PC-3 (cell line): ENCODE results near the gene DSG4. TPM values are rescaled to one million over a fixed set of nuclear protein-coding genes. Genes with fewer than 3 reads are reported as not detected.
A peak's percentile ranks its signal among the peaks of the same experiment; 100 is the strongest.

Source experiments
- ATAC-seq: fragments of 200-7000 bp; cut with Tn5 transposase; 2 replicates; pipeline ENCODE4 v1.9.1; 2020; ENCODE audit warnings: mild to moderate bottlenecking, moderate library complexity
- BruUV-seq: library from RNA; stranded (reverse); fragments of 400-500 nt; replicated peaks from 2 replicates; lab custom pipeline; 2021; lab: Mats Ljungman, UMichigan
- CTCF ChIA-PET: fragments of 300-600 bp; sonication (Branson Sonifier 250); formaldehyde crosslinking; loops from one replicate; lab custom pipeline; 2022; ENCODE audit warnings: antibody characterized with exemption; lab: Charles Lee
- POLR2A ChIA-PET: fragments of 300-600 bp; sonication (Branson Sonifier 250); formaldehyde crosslinking; loops from one replicate; lab custom pipeline; 2022; ENCODE audit warnings: antibody characterized with exemption; ENCODE audit not compliant: unreplicated experiment; lab: Charles Lee
- DNase-seq: peaks from one replicate; pipeline ENCODE4 v3.0.0-alpha.2; 2015
- H2AFZ ChIP-seq: fragments of 300-600 bp; sonication (generic); 2 replicates; pipeline ENCODE4 v1.6.0; 2016; ENCODE audit warnings: antibody characterized with exemption, low read length
- H3F3A ChIP-seq: fragments of 300-600 bp; sonication (generic); one replicate; pipeline ENCODE4 v1.6.0; 2017; ENCODE audit warnings: antibody characterized with exemption, low read length, control low read depth, mild to moderate bottlenecking; ENCODE audit not compliant: unreplicated experiment
- H3K27ac ChIP-seq: fragments of 300-600 bp; sonication (generic); 2 replicates; pipeline ENCODE4 v1.5.1; 2016; ENCODE audit warnings: mild to moderate bottlenecking, low read length
- H3K27me3 ChIP-seq: fragments of 300-600 bp; sonication (generic); 2 replicates; pipeline ENCODE4 v1.6.1; 2016; ENCODE audit warnings: low read length, mixed read lengths
- H3K36me3 ChIP-seq: fragments of 300-600 bp; sonication (generic); 2 replicates; pipeline ENCODE4 v1.6.1; 2016; ENCODE audit warnings: low read depth, mixed run types, low read length, mixed read lengths
- H3K4me1 ChIP-seq: fragments of 300-600 bp; sonication (generic); 2 replicates; pipeline ENCODE4 v1.5.1; 2016; ENCODE audit warnings: low read length; ENCODE audit not compliant: insufficient read depth
- H3K4me2 ChIP-seq: fragments of 300-600 bp; sonication (generic); 2 replicates; pipeline ENCODE4 v1.6.0; 2016; ENCODE audit warnings: low read length
- H3K4me3 ChIP-seq: fragments of 300-600 bp; sonication (generic); 2 replicates; pipeline ENCODE4 v1.5.1; 2016; ENCODE audit warnings: mild to moderate bottlenecking, low read length, mixed read lengths
- H3K79me2 ChIP-seq: fragments of 300-600 bp; sonication (generic); 2 replicates; pipeline ENCODE4 v1.6.1; 2017; ENCODE audit warnings: low read length, mixed read lengths
- H3K9ac ChIP-seq: fragments of 300-600 bp; sonication (generic); 2 replicates; pipeline ENCODE4 v1.6.0; 2016; ENCODE audit warnings: mild to moderate bottlenecking, low read length
- H3K9me2 ChIP-seq: fragments of 300-600 bp; sonication (generic); replicated peaks from 2 replicates; pipeline ENCODE4 v1.6.1; 2016; ENCODE audit warnings: mixed run types, low read length, mixed read lengths
- H3K9me3 ChIP-seq: fragments of 300-600 bp; sonication (generic); 2 replicates; pipeline ENCODE4 v1.6.1; 2016; ENCODE audit warnings: low read length, mixed read lengths
- H4K20me1 ChIP-seq: fragments of 300-600 bp; sonication (generic); 2 replicates; pipeline ENCODE4 v1.6.1; 2016; ENCODE audit warnings: low read length, mixed read lengths
- EZH2 ChIP-seq: fragments of 300-600 bp; sonication (generic); IDR thresholded peaks from one replicate; pipeline ENCODE4 v1.6.1; 2017; ENCODE audit warnings: antibody characterized with exemption, mild to moderate bottlenecking, low read length; ENCODE audit not compliant: unreplicated experiment
- EZH2phosphoT487 ChIP-seq: fragments of 300-600 bp; sonication (generic); IDR thresholded peaks from 2 replicates; pipeline ENCODE4 v1.6.1; 2018; ENCODE audit warnings: mild to moderate bottlenecking, antibody characterized with exemption, low read length, borderline replicate concordance
- intact Hi-C: fragments of 100-400 bp; cut with micrococcal nuclease; formaldehyde crosslinking; loops from 2 replicates; pipeline ENCODE4 v1.9.0; 2023
- total RNA-seq: library from RNA; depleted of rRNA; stranded (reverse); fragments of >200 nt; gene quantifications from 2 replicates; pipeline ENCODE4 v1.2.3, GENCODE V29; 2014
- TF ChIP-seq, protein P1 (sequence below): fragments of 300-600 bp; sonication (generic); conservative IDR thresholded peaks from 2 replicates; pipeline ENCODE4 v1.5.1; 2017; ENCODE audit warnings: antibody characterized with exemption, low read depth, mild to moderate bottlenecking, low read length

DSG4 gene
- total RNA-seq, 1 experiment from 2014 or later = 0.04 TPM

DNA sequence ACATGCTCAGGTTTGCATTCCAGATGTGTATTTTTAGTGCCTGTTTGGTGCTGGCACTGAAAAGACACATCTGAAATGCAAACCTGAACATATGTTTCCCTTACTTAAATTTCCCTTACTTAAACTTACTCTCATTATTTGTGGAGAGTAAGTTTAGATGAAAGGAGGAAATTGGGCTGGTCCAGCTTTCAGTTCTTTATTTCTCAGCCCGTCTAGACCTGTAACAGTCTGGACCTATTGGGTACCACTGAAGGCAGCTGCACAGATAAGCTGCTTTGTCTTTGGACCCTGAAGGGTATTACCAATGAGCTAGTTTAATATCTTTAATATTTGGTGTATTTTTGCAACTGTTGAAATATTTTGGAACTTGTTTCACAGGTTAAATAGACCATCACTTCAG is 54.0 kb downstream of the DSG4 start:
- Histone ChIP-seq H3K4me3 (no peak overlapping the region), H3K9ac (no peak overlapping the region), H3K4me1 (peaks cover 10% of the 10 kb centered on the region; the same call in 1 of the 2 replicates), H3K9me3 (no peaks in the 10 kb centered on the region), H4K20me1 (no peaks in the 10 kb centered on the region), H3K36me3 (no peaks in the 10 kb centered on the region), H3K9me2 (no peaks in the 10 kb centered on the region), H3F3A (no peaks in the 10 kb centered on the region), H3K4me2 (no peak overlapping the region), H3K27ac (no peak overlapping the region), H3K79me2 (no peaks in the 10 kb centered on the region), H3K27me3 (no peaks in the 10 kb centered on the region), H2AFZ (no peak overlapping the region)
- BruUV-seq = no TSS peak
- TF ChIP-seq EZH2phosphoT487 (no peak), EZH2 (no peak)
- TF ChIP-seq, protein P1, sequence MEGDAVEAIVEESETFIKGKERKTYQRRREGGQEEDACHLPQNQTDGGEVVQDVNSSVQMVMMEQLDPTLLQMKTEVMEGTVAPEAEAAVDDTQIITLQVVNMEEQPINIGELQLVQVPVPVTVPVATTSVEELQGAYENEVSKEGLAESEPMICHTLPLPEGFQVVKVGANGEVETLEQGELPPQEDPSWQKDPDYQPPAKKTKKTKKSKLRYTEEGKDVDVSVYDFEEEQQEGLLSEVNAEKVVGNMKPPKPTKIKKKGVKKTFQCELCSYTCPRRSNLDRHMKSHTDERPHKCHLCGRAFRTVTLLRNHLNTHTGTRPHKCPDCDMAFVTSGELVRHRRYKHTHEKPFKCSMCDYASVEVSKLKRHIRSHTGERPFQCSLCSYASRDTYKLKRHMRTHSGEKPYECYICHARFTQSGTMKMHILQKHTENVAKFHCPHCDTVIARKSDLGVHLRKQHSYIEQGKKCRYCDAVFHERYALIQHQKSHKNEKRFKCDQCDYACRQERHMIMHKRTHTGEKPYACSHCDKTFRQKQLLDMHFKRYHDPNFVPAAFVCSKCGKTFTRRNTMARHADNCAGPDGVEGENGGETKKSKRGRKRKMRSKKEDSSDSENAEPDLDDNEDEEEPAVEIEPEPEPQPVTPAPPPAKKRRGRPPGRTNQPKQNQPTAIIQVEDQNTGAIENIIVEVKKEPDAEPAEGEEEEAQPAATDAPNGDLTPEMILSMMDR = no peak
- no peak for DNase-seq
- ATAC-seq = no peak
- ChIA-PET POLR2A (no interaction called here), CTCF (no interaction called here)
- intact Hi-C loops = no loop called here

DNA sequence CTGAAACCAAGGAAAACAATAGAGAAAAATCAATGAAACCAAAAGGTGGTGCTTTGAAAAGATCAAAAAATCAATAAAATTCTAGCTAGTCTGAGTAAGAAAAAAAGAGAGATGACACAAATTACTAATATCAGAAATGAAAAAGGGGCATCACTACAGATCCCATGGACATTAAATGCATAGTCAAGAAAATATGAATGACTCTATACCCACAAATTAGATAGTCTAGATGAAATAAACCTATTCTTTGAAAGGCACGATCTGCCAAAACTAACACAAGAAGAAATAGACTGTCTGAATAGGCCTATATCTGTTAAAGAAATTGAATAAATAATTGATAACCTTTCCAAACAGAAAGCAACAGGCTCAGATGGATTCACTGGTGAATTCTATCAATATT is 55.7 kb downstream of the DSG4 start:
- Histone ChIP-seq H2AFZ (no peak overlapping the region), H4K20me1 (no peaks in the 10 kb centered on the region), H3K36me3 (no peaks in the 10 kb centered on the region), H3K9ac (no peak overlapping the region), H3K9me3 (no peaks in the 10 kb centered on the region), H3K4me2 (no peak overlapping the region), H3F3A (no peaks in the 10 kb centered on the region), H3K4me3 (no peak overlapping the region), H3K27me3 (no peaks in the 10 kb centered on the region), H3K27ac (no peak overlapping the region), H3K4me1 (peaks cover 10% of the 10 kb centered on the region; the same call in 1 of the 2 replicates), H3K79me2 (no peaks in the 10 kb centered on the region), H3K9me2 (no peaks in the 10 kb centered on the region)
- CTCF ChIA-PET = no interaction called here
- TF ChIP-seq EZH2phosphoT487 (no peak), EZH2 (no peak)
- TF ChIP-seq, protein P1 = no peak
- no peak for ATAC-seq
- intact Hi-C loops = no loop called here
- POLR2A ChIA-PET = no interaction called here
- no TSS peak for BruUV-seq
- DNase-seq = no peak

DNA sequence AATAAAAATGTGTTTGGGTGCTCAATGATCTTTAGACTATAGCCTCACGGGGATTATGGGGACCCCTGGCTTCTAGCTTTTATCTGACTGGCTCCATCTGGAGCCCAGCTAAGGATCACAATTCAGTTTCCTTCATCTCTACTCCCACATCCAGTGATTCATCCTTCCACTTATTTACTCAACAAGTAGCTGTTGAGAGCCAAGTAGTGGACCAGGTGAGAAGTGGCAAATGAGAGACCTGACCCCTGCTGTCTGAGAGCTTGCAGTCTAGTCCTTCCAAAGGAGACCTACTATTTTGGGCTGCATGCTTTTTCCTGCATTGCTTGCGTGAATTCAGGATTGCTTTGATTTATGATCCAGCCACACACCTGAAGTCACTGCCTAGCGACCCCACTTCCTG is 60.2 kb downstream of the DSG4 start:
- DNase-seq = peak; percentile 25
- ChIA-PET POLR2A (no interaction called here), CTCF (no interaction called here)
- BruUV-seq = no TSS peak
- H3K9ac ChIP-seq = no peak overlapping the region
- H2AFZ ChIP-seq = no peak overlapping the region
- no peak overlapping the region for H3K4me2 ChIP-seq
- no peaks in the 10 kb centered on the region for H3K9me2 ChIP-seq
- TF ChIP-seq, protein P1 = peak; percentile 21; the same call in 1 of the 2 replicates
- no peak for TF ChIP-seq EZH2phosphoT487
- no peak overlapping the region for H3K27ac ChIP-seq
- H3K27me3 ChIP-seq = no peaks in the 10 kb centered on the region
- intact Hi-C loops = no loop called here
- no peaks in the 10 kb centered on the region for H3K9me3 ChIP-seq
- no peaks in the 10 kb centered on the region for H3K79me2 ChIP-seq
- no peaks in the 10 kb centered on the region for H4K20me1 ChIP-seq
- no peaks in the 10 kb centered on the region for H3F3A ChIP-seq
- ATAC-seq = peak; percentile 73
- no peaks in the 10 kb centered on the region for H3K36me3 ChIP-seq
- no peaks in the 10 kb centered on the region for H3K4me1 ChIP-seq
- H3K4me3 ChIP-seq = no peak overlapping the region
